Erythroblast (primary cell): Measurements from ENCODE around the gene FBRS.

Experiments
- GATA1 ChIP-seq: IDR thresholded peaks from 2 replicates; pipeline ENCODE4 v1.6.1; 2011; ENCODE audit warnings: low read depth, mild to moderate bottlenecking, control low read depth, low read length, moderate library complexity
- POLR2A ChIP-seq: IDR thresholded peaks from 2 replicates; pipeline ENCODE4 v1.6.1; 2011; ENCODE audit warnings: mild to moderate bottlenecking, low read length

GRCh38 chr16:30656974-30657865, 1.0 kb upstream of the FBRS start:
- TF ChIP-seq POLR2A (no peak), GATA1 (no peak)
